Measurements from ENCODE around the gene SMIM24. TPM values are rescaled to one million over a fixed set of nuclear protein-coding genes. Genes with fewer than 3 reads are reported as not detected.
"Not testable (repeated sequence)": the region's sequence is repeated elsewhere in the genome, so short reads cannot be mapped to it uniquely, and the experiment has no call there.

SMIM24 gene
- total RNA-seq: not detected in 2 replicates

DNA sequence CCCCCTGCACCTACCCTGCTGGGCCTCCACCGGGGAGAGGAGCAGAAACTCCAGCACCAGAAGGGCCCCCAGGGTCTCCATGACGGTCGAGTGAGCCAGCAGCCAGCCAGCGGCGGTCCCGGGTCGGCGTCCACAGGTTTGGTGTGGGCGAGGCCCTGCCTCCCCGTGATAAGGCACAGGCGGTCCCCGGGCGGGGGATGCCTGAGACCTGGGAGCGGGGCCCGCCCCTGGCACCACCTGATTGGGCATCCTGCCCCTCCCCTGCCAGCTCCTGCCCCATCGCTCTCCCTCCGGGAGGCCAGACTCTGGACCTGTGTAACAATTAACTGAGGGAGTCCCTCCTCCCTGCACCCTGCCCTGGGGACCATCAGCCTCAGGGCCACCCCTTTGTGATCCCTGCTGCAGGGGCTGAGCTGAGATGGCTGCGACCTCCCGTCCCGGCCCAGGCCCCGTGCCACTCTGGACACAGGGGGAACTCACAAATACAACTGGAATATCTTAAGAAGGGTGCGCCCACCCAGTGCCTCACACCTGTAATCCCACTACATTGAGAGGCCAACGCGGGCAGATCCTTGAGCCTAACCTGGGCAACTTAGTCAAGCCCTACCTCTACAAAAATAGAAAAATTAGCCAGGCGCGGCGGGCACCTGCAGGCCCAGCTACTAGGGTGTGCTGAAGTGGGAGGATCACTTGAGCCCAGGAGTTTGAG is at the start of gene SMIM24:
Gene SMIM24, minus strand, starts transcription at position 143 of the 709 bp plus-strand sequence. Its CDS starts 62 bp downstream, at position 81.
- DNase-seq (ENCODE audit: low read depth in 2 of 2): no peak

DNA sequence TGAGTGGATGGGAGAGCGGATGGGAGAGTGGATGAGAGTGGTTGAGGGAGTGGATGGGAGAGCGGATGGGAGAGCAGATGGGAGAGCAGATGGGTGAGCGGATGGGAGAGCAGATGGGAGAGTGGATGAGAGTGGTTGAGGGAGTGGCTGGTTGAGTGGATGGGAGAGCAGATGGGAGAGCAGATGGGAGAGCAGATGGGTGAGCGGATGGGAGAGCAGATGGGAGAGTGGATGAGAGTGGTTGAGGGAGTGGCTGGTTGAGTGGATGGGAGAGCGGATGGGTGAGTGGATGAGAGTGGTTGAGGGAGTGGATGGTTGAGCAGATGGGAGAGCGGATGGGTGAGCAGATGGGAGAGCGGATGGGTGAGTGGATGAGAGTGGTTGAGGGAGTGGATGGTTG is 49.0 kb upstream of the SMIM24 start:
- DNase-seq (ENCODE audit: low read depth in 2 of 2): not testable (repeated sequence)

DNA sequence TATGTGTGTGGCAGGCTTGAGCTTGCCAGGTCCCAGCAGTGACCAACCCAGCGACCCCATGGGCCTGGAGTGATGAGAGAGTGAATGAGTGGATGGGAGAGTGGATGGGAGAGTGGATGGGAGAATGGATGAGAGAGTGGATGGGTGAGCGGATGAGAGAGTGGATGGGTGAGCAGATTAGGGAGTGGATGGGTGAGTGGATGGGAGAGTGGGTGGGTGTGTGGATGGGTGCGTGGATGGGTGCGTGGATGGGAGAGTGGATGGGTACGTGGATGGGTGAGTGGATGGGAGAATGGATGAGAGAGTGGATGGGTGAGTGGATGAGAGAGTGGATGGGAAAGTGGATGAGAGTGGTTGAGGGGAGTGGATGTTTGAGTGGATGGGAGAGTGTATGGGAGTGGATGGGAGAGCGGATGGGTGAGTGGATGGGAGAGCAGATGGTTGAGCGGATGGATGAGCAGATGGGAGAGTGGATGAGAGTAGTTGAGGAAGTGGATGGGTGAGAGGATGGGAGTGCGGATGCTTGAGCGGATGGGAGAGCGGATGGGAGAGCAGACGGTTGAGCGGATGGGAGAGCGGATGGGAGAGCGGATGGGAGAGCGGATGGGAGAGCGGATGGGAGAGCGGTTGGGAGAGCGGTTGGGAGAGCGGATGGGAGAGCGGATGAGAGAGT is 48.4 kb upstream of the SMIM24 start:
- no peak for DNase-seq (ENCODE audit: low read depth in 2 of 2)

DNA sequence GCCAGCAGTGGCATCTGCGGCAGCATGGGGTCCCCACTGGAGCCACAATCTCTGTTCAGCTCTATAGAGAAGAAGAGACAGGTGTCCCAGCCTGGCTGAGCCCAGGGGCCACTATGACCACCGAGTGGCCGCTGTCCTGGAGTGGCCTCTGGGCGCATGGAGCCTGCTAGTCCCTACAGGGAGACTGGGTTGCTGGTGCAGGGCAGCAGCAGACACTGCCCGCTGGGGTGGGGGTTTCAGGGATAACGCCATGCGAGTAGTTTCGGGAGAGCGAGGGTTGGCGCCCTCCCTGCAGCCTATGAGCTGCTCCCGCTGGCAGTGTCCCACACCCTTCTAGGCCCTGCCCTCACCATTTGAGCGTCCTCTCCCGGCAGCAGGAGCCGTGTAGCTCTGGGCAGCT is 47.8 kb upstream of the SMIM24 start:
- no peak for DNase-seq (ENCODE audit: low read depth in 2 of 2)

DNA sequence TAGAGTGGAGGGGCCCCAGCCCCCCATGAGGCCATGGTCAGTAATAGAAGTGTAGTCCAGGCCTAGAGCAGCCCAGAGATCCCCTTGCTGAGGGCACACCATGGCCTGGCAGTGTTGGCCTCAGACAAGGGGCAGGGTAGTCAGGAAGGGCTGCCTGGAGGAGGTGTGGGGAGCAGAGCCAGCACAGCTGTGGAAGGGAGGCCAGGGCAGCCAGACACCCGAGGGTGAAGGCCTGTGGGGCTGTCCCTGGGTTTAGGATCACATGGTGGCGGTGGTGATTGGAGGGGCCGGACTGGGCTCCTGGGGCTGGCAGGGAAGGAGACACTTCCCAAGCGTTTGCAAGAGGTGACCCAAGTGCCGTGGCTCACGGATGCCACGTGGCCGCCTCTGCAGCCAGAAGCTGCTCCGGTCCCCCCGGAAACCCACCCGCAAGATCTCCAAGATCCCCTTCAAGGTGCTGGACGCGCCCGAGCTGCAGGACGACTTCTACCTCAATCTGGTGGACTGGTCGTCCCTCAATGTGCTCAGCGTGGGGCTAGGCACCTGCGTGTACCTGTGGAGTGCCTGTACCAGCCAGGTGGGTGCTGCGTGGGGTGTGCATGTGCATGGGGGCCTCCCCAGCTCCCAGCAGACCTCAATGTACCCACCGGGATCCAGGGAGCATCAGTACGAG is 47.0 kb upstream of the SMIM24 start:
- no peak for DNase-seq (ENCODE audit: low read depth in 2 of 2)

DNA sequence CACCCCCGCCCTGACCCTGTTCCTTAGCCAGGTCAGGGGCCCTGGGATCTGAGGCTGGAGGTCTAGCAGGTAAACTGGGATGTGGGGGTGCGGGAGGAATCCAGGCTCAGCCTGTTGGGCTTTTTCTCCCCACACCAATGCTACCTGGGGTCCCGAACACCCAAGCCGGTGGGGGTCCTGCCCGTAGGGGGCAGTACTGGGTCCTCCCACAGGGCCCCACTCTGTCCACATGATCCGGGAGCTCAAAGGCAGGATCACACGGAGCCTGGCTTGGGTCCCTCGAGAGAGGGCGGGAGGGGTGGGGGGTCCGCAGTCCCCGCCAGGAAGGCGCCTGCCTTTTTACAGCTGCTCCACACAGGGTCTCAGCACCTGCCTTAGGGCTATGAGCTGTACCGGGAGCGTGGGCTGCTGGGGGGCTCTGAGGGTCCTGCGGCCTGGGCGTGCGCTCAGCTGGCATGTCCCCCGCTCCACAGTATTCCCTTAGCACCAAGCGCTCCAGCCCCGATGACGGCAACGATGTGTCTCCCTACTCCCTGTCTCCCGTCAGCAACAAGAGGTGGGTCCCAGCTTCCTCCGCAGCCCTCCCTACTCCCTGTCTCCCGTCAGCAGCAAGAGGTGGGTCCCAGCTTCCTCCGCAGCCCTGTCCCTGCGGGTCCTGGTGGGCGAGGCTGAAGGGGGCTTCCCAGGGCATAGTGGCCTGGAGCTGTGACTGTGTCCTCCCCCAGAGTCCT is 46.3 kb upstream of the SMIM24 start:
- DNase-seq (ENCODE audit: low read depth in 2 of 2): no peak

DNA sequence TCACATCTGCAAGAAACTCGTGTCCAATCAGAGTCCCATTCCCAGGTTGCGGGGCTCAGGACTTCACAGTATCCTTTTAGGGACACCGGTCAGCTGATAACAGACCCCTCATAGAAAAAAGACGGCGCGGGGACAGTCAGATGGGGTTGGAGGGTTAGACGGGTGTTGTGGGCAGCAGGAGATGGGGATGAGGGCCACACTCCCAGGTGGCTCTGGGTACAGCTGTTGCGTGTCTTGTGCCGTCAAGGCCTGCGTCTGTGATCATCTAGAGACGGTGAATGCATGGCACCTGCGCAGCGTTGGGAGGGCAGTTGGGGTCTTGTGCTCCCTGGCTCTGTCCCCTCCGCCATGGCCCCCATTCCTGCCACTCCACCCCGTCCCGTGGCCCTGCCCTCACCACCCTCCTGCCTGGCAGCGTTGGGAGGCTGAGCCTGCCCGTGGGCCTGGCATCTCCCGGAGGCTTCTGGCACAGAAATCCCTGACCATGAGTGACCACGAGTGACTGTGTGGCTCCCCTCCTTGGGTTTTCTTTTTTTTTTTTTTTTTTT is 44.7 kb upstream of the SMIM24 start:
- no peak for DNase-seq (ENCODE audit: low read depth in 2 of 2)

DNA sequence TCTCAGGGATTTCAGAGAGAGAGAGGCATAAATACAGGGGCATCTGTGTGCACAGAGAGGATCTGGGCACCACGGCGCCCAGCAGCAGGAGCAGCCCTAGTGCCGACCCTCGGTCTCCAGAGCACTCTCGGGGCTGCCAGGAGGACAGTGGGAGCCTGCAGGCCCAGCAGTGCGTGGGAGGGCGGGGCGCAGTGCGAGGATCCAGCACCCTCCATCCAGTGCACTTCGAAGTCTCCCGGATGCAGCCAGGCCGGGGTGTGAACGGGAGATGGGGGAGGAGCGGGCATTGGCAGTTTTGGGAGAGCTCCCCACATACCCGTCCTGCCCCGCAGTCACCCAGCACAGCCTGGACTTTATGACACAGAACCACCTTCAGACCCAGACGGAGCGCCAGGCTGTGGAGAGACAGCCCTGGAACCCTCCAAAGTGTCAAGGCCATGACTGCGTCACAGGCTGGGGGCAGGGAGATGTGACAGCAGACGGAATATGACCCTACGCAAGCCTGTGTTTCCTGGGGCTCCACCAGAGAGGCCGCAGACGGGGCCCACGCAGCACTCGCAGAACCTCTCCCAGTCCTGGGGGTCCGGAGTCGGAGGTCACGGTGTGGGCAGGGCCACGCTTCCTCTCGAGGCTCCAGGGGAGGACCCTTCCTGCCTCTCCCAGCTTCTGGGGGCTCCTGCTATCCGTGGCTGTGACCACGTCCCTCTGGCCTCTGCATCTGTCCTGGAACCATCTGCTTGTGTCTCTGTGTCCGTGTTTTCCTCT is 43.9 kb upstream of the SMIM24 start:
- DNase-seq (ENCODE audit: low read depth in 2 of 2): no peak

DNA sequence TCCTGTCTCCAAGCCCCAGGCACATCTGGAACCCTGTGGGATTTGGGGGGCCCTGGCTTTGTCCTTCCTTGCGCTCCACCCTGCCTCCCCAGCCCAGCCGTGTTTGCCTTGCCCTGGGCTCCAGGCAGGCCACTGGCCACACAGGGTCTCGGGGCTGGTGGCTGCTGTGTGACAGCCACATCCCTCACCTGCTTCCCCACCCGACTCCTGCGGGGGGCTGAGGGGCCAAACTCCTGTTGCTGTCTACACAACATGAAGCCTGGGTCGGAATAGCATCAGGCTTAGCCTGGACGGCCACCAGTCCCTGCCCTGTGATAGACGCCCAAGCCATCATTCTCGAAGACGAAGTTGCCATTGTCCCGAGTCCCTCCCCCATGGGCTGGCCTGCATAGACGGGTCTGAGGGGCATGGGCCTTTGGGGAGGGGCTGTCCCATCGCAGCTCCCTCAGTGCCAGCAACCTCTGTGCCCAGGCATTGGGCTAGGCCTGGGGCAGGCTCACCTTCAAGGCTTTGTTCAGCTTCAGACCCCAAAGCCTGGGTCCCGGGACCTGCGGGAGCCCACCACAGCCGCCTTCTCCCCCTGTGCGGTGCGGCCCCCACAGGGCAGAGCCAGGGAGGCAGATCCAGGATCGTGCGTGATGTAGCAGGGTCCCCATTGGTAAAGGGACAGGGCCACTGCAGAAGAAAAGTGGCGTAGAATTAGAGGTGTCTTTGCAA is 43.2 kb upstream of the SMIM24 start:
- no peak for DNase-seq (ENCODE audit: low read depth in 2 of 2)

DNA sequence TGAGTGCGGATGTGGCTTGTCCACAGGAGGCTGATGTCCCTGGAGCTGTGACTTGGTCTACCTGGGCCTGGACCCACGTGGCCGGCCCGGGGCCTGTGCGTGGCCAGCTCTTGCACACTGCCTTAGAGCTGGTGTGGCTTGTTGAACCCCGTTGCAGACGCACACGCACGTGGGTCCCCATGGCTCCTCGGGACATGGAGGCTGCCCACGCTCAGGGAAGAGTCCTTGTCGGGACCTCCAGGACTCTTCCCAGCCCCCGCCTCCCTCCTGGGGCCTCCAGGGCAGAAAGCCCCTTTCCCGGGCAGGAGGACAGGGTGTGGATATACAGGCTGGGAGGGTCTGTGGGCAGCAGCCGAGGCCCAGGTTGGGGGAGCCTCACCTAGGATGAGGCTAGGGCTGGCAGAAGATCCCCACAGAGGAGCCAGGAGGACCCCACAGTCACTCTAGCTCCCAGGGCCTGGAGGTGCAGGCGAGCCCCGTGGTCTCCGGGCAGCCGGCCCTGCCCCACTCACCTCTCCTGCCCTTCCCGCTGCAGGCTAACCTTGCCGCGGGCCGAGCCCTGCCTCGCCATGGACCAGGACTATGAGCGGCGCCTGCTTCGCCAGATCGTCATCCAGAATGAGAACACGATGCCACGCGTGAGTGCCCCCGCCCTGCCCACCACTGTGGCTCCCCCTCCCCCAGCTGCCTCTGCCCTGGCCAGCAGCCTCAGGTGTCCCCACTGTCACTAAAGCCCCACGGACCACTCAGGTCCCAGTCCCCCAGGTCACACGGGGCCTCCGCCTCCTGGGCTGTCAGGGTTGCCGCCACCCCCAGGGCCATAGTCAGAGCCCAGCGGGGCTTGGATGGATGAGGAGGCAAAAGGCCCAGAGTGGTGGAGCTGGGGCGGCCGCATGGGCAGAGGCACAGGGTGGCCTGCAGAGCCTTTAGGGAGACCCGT is 42.4 kb upstream of the SMIM24 start:
- no peak for DNase-seq (ENCODE audit: low read depth in 2 of 2)

DNA sequence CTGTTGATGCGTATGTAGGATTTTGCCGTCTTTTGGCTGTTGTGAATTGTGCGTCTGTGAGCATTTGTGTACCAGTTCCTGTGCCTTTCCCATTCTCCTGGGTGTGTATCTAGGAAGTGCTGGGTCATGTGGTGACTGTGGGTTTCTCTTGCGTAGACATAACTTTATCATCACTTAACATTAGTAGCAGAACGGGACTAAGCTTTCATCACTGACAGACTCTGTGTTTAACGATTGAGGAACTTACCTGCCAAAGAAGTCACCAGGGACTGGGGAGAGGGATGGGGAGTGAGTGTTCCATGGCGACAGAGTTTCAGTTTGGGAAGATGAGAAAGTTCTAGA is 40.8 kb upstream of the SMIM24 start:
- no peak for DNase-seq (ENCODE audit: low read depth in 2 of 2)

DNA sequence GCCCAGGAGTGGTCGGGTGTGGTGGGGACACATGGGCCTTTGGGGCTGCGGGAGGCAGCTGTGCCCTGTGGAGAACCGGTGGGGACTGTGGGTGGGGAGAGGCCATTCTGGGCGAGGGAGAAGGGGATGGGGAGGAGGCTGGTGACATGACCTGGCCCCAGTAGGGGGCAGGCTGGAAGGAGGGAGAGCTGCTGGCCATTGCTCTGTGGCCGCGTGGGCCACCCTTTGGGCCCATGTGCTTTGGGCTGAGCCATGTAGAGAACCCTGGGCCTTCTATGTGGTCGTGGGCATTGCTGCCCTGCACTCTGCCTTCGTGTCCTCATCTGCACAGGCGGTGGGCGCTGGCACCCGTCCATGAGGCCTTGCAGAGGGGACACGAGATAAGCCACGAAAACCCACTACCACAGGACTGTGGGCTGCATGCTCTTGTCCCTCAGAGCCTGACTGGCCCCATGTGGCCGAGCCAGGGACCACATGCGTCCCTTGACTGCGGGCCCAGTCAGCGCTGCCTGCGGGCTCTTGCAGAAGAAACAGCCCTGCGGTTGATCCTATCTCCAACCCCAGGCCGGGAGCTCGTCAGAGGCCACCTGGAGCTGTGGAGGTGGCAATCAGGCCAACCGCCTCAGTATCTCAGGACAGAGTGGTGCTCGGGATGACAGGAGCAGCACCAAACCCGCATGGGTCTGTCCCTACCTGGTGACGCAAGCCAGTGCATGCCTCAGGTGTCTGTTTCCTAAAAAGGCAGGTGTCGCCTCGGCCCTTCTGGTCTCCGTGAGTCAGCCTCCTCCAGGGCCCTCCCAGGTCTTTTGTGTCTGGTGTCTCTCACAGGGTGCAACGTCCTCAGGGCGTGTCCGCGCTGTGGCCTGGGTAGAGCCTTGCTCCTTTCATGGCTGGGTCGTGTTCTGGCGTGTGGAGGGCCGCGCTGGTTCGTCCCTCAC is 40.1 kb upstream of the SMIM24 start:
- DNase-seq (ENCODE audit: low read depth in 2 of 2): no peak

DNA sequence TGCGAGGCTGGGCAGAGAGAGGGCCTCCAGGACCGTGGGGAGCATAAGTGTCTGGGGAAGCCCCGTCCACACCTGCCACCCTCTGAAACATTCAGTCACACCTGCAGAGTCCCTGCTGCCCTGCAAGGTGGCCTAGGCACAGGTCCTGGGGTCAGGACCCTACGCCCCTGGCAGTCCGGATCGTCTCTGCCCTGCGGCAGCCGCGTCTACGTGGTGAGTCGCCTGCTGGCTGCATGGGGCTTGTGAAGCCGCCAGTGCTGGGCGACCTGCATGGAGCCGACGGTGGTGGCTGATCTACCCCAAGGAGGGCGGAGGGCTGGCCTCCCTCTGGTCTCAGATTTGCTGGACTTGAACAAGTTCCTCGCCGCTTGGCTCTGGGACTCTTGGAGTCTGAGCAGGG is 38.8 kb upstream of the SMIM24 start:
- DNase-seq (ENCODE audit: low read depth in 2 of 2): no peak

DNA sequence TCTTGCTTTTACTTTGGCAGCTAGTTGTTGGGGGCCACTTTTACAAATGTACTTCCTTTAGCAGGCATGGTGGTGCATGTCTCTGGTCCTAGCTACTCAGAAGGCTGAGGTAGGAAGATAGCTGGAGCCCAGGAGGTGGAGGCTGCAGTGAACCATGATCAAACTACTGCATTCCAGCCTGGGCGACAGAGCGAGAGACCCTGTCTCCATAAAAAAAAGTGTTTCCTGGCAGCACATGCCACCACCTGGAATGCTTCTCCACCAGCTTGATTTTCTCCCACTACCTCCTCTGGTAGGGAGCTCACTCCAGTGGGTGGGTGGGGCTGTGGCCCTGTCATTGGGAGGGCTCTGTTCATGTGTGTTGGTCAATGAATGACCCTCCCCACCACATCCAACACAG is 38.3 kb upstream of the SMIM24 start:
- no peak for DNase-seq (ENCODE audit: low read depth in 2 of 2)

DNA sequence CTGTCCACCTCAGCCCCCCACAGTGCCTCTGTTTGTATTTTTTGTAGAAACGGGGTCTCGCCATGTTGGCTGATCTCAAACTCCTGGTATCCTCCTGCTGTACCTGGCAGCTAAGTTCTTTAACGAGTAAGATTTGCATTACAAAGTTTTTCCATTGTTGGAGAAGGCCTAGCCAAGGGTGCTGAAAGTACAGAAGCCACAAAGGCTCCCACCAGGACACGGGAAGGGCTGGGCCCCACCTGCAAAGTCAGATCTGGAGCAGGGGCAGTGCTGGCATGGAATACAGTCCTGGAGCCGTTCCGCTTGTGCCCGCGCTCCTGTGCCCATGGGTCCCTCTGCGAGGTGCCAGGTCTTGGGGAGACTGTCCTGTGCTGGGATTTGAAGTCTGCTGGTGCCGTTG is 37.9 kb upstream of the SMIM24 start:
- no peak for DNase-seq (ENCODE audit: low read depth in 2 of 2)

DNA sequence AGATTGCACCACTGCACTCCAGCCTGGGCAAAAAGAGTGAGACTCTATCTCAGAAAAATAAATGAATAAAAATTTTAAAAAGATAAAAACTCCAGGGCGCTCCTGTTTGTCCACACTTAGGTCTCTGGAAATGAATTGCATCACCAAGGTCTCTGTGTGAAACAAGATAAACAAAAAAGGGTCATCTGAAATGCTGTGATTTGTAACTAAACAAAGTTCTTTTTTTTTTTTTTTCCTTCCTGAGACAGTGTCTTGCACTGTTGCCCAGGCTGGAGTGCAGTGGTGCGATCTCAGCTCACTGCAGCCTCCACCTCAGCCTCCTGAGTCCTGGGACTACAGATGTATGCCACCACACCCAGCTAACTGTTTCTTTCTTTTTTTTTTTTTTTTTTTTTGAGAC is 37.3 kb upstream of the SMIM24 start:
- no peak for DNase-seq (ENCODE audit: low read depth in 2 of 2)

DNA sequence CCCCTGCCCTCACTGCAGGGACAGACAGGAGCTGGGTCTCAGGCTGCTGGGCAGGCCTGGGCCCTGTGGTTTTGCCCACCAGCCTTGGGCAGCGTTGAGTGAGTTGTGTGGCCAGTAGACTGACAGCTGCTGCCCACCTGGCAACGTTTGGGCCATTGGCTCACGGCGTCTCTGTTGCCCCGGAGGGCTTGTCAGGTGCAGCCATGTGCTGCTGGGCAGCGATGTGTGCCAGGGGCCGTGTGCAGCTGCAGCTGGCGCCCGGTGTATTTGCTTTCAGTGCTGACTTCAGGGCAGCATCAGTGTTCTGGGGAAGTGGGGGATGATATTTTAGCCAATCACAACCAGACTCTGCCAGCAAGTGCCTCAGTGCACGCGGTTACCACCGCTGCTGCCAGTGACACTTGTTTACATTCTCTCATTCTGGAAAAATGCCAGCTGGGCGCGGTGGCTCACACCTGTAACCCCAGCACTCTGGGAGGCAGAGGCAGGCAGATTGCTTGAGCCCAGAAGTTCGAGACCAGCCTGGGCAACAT is 36.4 kb upstream of the SMIM24 start:
- peak in 1 of 2 donors; percentile 57 for DNase-seq (ENCODE audit: low read depth in 2 of 2)

DNA sequence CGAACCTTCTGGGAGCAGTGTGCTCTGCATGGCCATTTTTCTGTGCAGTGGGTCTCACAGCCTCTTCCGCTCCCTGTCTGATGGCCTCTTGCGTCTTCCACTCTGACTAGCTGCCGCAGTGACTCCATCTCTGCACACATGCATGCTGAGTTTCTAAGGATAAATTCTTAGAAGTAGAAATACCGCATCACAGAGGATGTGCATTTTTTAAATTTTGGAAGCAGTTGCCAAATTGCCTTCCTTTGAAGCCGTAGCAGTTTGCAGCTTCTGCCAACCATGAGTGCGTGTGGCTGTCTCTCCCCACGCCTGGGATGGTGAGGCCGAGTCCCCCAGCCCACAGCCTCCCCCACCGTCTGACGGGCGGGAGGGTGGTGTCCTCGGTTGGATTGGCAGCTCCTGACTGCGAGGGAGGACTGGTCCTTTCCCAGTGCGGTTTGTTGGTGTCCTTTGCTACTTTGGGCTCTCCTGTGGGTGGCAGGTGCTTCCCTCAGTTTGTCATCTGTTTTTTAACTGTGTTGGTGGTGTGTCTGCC is 35.6 kb upstream of the SMIM24 start:
- DNase-seq (ENCODE audit: low read depth in 2 of 2): no peak
